HCT116 (cell line): ENCODE measurements around the gene CD99. TPM values are rescaled to one million over a fixed set of nuclear protein-coding genes. Genes with fewer than 3 reads are reported as not detected.

Experiments used
- ATAC-seq: fragments of 200-7000 bp; cut with Tn5 transposase; 2 replicates; pipeline ENCODE4 v1.9.1; 2020; ENCODE audit warnings: mild to moderate bottlenecking, moderate library complexity
- BruUV-seq: library from RNA; stranded (reverse); fragments of 400-500 nt; replicated peaks from 2 replicates; lab custom pipeline; 2021; lab: Mats Ljungman, UMichigan
- CTCF ChIA-PET: fragments of 300-600 bp; sonication (Branson Sonifier 250); formaldehyde crosslinking; loops from one replicate; lab custom pipeline; 2021; ENCODE audit warnings: antibody characterized with exemption; lab: Charles Lee
- POLR2A ChIA-PET: fragments of 300-600, 350-600 bp; sonication (Branson Sonifier 250); formaldehyde crosslinking; loops from one replicate; lab custom pipeline; 2021; ENCODE audit warnings: antibody characterized with exemption; lab: Charles Lee
- RAD21 ChIA-PET, 2 experiments: fragments of 300-600 bp; sonication (Branson Sonifier 250); formaldehyde crosslinking; loops; one replicate each; lab custom pipeline; 2023; ENCODE audit warnings: low total read pairs in 2 of 2; ENCODE audit not compliant: uncharacterized antibody in 2 of 2, unreplicated experiment in 2 of 2, low non-redundant PET in 1 of 2; lab: Charles Lee
- DNase-seq: peaks from one replicate; pipeline ENCODE4 v3.0.0-alpha.2; 2010; ENCODE audit warnings: low read depth, low spot score
- H2AFZ ChIP-seq: fragments of 200-600 bp; shearing (Covaris generic), sonication (generic); 2 replicates; pipeline ENCODE4 v1.6.1; 2017; ENCODE audit warnings: low read depth, mixed run types, mixed read lengths, antibody characterized with exemption, low read length; ENCODE audit not compliant: poor library complexity, severe bottlenecking
- H3K27ac ChIP-seq: 2 replicates; pipeline ENCODE4 v1.5.1; 2012; ENCODE audit warnings: low read depth, low read length
- H3K27me3 ChIP-seq: fragments of 200-600 bp; sonication (generic); 2 replicates; pipeline ENCODE4 v1.6.1; 2016; ENCODE audit warnings: mixed run types, low read length, mixed read lengths; ENCODE audit not compliant: insufficient read depth
- H3K36me3 ChIP-seq, 2 experiments: fragments of 200-500 bp in 1 of 2; fragments of 200-600 bp in 1 of 2; sonication (Bioruptor generic) in 1 of 2; sonication (generic) in 1 of 2; 2 replicates each; pipeline versions ENCODE4 v1.5.1 to v1.6.1; 2014 to 2016; ENCODE audit warnings: low read length in 2 of 2, inconsistent platforms in 1 of 2, mixed read lengths in 1 of 2, mixed run types in 1 of 2; ENCODE audit not compliant: insufficient read depth in 2 of 2, control insufficient read depth in 1 of 2
- H3K4me1 ChIP-seq, 2 experiments: fragments of 200-600 bp in 1 of 2; sonication (generic) in 1 of 2; 2 replicates each; pipeline versions ENCODE4 v1.5.1 to v1.6.1; 2012 to 2017; ENCODE audit warnings: low read length in 2 of 2, inconsistent platforms in 1 of 2, mild to moderate bottlenecking in 1 of 2, mixed read lengths in 1 of 2, mixed run types in 1 of 2, moderate library complexity in 1 of 2; ENCODE audit not compliant: insufficient read depth in 2 of 2, control insufficient read depth in 1 of 2
- H3K4me2 ChIP-seq: fragments of 200-600 bp; sonication (generic); 2 replicates; pipeline ENCODE4 v1.6.1; 2017; ENCODE audit warnings: mixed run types, low read length, mixed read lengths
- H3K4me3 ChIP-seq, 2 experiments: fragments of 200-600 bp in 1 of 2; sonication (generic) in 1 of 2; replicated peaks in 1 of 2; 2 replicates each; pipeline ENCODE4 v1.5.1; 2011 to 2016; ENCODE audit warnings: low read length in 2 of 2, control low read depth in 1 of 2, low read depth in 1 of 2, mild to moderate bottlenecking in 1 of 2, mixed read lengths in 1 of 2, mixed run types in 1 of 2
- H3K79me2 ChIP-seq: fragments of 200-600 bp; sonication (generic); 2 replicates; pipeline ENCODE4 v1.6.1; 2017; ENCODE audit warnings: mild to moderate bottlenecking, mixed run types, low read length, moderate library complexity, mixed read lengths; ENCODE audit not compliant: insufficient read depth
- H3K9ac ChIP-seq: fragments of 200-600 bp; sonication (generic); 2 replicates; pipeline ENCODE4 v1.6.1; 2016; ENCODE audit warnings: low read length, mixed read lengths
- H3K9me2 ChIP-seq: fragments of 200-600 bp; sonication (generic), shearing (Covaris generic); 2 replicates; pipeline ENCODE4 v1.6.1; 2017; ENCODE audit warnings: mixed run types, mild to moderate bottlenecking, moderate library complexity; ENCODE audit not compliant: insufficient read depth
- H3K9me3 ChIP-seq, 2 experiments: fragments of 200-500 bp in 1 of 2; fragments of 200-600 bp in 1 of 2; sonication (Bioruptor generic) in 1 of 2; sonication (generic) in 1 of 2; 2 replicates each; pipeline ENCODE4 v1.6.1; 2014 to 2017; ENCODE audit warnings: low read length in 2 of 2, mixed read lengths in 2 of 2, inconsistent platforms in 1 of 2, low read depth in 1 of 2, mild to moderate bottlenecking in 1 of 2, mixed run types in 1 of 2, moderate library complexity in 1 of 2; ENCODE audit not compliant: control insufficient read depth in 1 of 2, insufficient read depth in 1 of 2
- H4K20me1 ChIP-seq: fragments of 200-600 bp; sonication (generic), shearing (Covaris generic); 2 replicates; pipeline ENCODE4 v1.6.1; 2017; ENCODE audit warnings: mixed run types, mild to moderate bottlenecking, moderate library complexity; ENCODE audit not compliant: insufficient read depth
- ELF1 ChIP-seq: IDR thresholded peaks from 2 replicates; pipeline ENCODE4 v1.6.1; 2012; ENCODE audit warnings: low read depth, borderline replicate concordance
- EZH2 ChIP-seq: fragments of 200-600 bp; sonication (generic); IDR thresholded peaks from 2 replicates; pipeline ENCODE4 v1.6.1; 2017; ENCODE audit warnings: antibody characterized with exemption, mixed run types
- EZH2phosphoT487 ChIP-seq: fragments of 200-600 bp; IDR thresholded peaks from 2 replicates; pipeline ENCODE4 v1.6.1; 2018; ENCODE audit warnings: antibody characterized with exemption, borderline replicate concordance
- JUND ChIP-seq: IDR thresholded peaks from 2 replicates; pipeline ENCODE4 v1.6.1; 2012
- POLR2AphosphoS5 ChIP-seq: IDR thresholded peaks from 2 replicates; pipeline ENCODE4 v1.6.1; 2011; ENCODE audit warnings: mild to moderate bottlenecking, low read depth, low read length, moderate library complexity
- RAD21 ChIP-seq: IDR thresholded peaks from 2 replicates; pipeline ENCODE4 v1.6.1; 2012; ENCODE audit warnings: low read depth, mild to moderate bottlenecking
- SIN3A ChIP-seq: IDR thresholded peaks from 2 replicates; pipeline ENCODE4 v1.6.1; 2012; ENCODE audit warnings: low read depth
- SP1 ChIP-seq: IDR thresholded peaks from 2 replicates; pipeline ENCODE4 v1.6.1; 2012; ENCODE audit warnings: low read depth
- SRF ChIP-seq: IDR thresholded peaks from 2 replicates; pipeline ENCODE4 v1.6.1; 2012; ENCODE audit warnings: low read depth
- TCF7L2 ChIP-seq: IDR thresholded peaks from 2 replicates; pipeline ENCODE4 v1.7.0; 2011; ENCODE audit warnings: borderline replicate concordance, inconsistent platforms; ENCODE audit not compliant: insufficient read depth, insufficient read length; ENCODE audit errors: extremely low read depth
- ZFX ChIP-seq: fragments of 450-650 bp; IDR thresholded peaks from 2 replicates; pipeline ENCODE4 v1.6.1; 2017
- intact Hi-C: fragments of 100-400 bp; cut with micrococcal nuclease; formaldehyde crosslinking; loops from 2 replicates; pipeline ENCODE4 v1.10.0; 2022
- total RNA-seq: library from RNA; stranded (reverse); gene quantifications from one replicate; pipeline ENCODE4 v1.2.1, GENCODE V29; 2021; ENCODE audit not compliant: unreplicated experiment
- TF ChIP-seq, protein P1 (sequence below): IDR thresholded peaks from 2 replicates; pipeline ENCODE4 v1.6.1; 2012; ENCODE audit warnings: low read depth

CD99 gene
- total RNA-seq, 1 experiment from 2014 or later: 59.6 TPM

GRCh38 chrX:2643880-2644279, 47.2 kb upstream of the CD99 start (continued):
- TF ChIP-seq EZH2: no peak
- no peak for TF ChIP-seq SRF
- TF ChIP-seq EZH2phosphoT487: no peak
- TF ChIP-seq, protein P1, sequence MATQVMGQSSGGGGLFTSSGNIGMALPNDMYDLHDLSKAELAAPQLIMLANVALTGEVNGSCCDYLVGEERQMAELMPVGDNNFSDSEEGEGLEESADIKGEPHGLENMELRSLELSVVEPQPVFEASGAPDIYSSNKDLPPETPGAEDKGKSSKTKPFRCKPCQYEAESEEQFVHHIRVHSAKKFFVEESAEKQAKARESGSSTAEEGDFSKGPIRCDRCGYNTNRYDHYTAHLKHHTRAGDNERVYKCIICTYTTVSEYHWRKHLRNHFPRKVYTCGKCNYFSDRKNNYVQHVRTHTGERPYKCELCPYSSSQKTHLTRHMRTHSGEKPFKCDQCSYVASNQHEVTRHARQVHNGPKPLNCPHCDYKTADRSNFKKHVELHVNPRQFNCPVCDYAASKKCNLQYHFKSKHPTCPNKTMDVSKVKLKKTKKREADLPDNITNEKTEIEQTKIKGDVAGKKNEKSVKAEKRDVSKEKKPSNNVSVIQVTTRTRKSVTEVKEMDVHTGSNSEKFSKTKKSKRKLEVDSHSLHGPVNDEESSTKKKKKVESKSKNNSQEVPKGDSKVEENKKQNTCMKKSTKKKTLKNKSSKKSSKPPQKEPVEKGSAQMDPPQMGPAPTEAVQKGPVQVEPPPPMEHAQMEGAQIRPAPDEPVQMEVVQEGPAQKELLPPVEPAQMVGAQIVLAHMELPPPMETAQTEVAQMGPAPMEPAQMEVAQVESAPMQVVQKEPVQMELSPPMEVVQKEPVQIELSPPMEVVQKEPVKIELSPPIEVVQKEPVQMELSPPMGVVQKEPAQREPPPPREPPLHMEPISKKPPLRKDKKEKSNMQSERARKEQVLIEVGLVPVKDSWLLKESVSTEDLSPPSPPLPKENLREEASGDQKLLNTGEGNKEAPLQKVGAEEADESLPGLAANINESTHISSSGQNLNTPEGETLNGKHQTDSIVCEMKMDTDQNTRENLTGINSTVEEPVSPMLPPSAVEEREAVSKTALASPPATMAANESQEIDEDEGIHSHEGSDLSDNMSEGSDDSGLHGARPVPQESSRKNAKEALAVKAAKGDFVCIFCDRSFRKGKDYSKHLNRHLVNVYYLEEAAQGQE: no peak
- TF ChIP-seq POLR2AphosphoS5: no peak
- no peak for TF ChIP-seq SP1
- no peak for TF ChIP-seq SIN3A
- no peak for TF ChIP-seq ZFX
- TF ChIP-seq TCF7L2: no peak
- no peak for TF ChIP-seq ELF1
- no peak for TF ChIP-seq RAD21
- TF ChIP-seq JUND: no peak

GRCh38 chrX:2645563-2645962, 45.5 kb upstream of the CD99 start:
- no peaks in the 10 kb centered on the region for H4K20me1 ChIP-seq
- no peaks in the 10 kb centered on the region for H3K9me3 ChIP-seq
- no TSS peak for BruUV-seq
- POLR2A ChIA-PET: no interaction called here
- no peaks in the 10 kb centered on the region for H3K27me3 ChIP-seq
- H3K36me3 ChIP-seq: no peaks in the 10 kb centered on the region
- H3K4me1 ChIP-seq: no peaks in the 10 kb centered on the region
- H3K4me2 ChIP-seq: no peak overlapping the region
- no peak for DNase-seq
- no peak overlapping the region for H3K4me3 ChIP-seq
- CTCF ChIA-PET: no interaction called here
- H3K9me2 ChIP-seq: no peaks in the 10 kb centered on the region
- no peak overlapping the region for H3K9ac ChIP-seq
- no peak for ATAC-seq
- H3K79me2 ChIP-seq: no peaks in the 10 kb centered on the region
- TF ChIP-seq, protein P1: no peak
- TF ChIP-seq SIN3A (no peak), SRF (no peak), SP1 (no peak)
- H2AFZ ChIP-seq: no peak overlapping the region
- RAD21 ChIA-PET: no interaction called here
- no peak overlapping the region for H3K27ac ChIP-seq
- intact Hi-C loops: no loop called here
